ENCODE data around the gene STAB2.

Gene STAB2

DNA sequence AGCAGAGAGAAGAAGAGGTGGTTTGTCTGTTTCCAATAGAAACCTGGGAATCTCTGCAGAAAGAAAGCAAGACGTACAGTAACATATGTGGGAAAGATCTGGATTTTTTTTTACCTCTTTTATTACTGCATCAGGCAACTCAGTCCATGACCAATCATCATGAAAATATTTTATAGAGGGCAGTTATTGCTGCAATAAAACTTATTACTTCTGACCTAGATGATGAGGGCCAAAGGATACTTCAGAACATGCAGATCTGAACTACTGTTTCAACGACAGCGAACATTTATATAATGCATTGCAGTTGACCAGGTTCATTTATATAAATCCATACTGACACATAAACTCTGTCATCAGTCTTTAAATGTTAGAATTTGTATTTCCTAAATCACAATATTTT lies 67.7 kb downstream of the STAB2 start:
- no peak for DNase-seq (ENCODE audit: low read depth)

- no peak for DNase-seq (ENCODE audit: low read depth)
These were observed 69.2 kb downstream of the STAB2 start for GRCh38 chr12:103656291-103656690.

GRCh38 chr12:103657331-103657730 lies 70.3 kb downstream of the STAB2 start:
- no peak for DNase-seq (ENCODE audit: low read depth)

DNA sequence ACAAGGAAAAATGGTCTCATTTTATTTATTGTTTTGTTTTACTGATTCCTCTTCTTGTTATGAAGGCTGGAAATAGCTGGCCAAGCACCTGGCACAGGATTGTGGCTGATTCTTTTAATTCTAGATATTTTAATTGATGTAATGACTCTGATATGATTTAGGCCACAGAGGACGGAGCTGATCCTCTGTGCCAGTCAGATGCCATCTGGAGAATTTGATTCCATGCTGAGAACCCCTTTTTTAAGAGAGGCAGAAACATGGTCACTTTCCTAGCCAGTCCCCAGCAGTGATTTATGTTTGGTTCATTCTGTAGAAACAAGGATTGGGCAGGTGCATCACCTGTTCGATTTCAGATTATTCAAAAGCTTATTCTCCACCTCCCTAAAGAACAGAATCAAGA lies 77.6 kb downstream of the STAB2 start:
- DNase-seq (ENCODE audit: low read depth) = no peak

- no peak for DNase-seq (ENCODE audit: low read depth)
These were observed 78.9 kb downstream of the STAB2 start for GRCh38 chr12:103665971-103666370.

DNA sequence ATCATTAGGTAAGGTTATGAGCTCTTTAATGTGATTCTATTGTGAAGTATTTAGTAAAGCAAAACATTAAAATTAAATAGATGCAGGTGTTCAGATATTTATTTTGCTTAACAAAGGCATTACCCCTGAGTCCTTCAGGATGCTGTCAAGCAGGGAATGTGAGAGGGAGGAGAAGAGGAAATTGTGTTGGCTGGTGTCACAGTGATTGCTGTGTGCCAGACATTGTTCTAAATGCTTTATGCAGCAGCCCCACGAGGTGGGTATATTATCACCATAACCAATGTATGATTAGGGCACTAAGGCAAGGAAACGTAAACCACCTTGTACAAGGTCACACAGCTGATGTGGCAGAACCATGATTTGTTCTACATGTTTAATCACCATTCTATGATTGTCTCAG lies 80.1 kb downstream of the STAB2 start:
- no peak for DNase-seq (ENCODE audit: low read depth)

- DNase-seq (ENCODE audit: low read depth) = no peak
These were observed 81.4 kb downstream of the STAB2 start for GRCh38 chr12:103668520-103668919.

- no peak for DNase-seq (ENCODE audit: low read depth)
These were observed 84.3 kb downstream of the STAB2 start for GRCh38 chr12:103671367-103671766.

DNA sequence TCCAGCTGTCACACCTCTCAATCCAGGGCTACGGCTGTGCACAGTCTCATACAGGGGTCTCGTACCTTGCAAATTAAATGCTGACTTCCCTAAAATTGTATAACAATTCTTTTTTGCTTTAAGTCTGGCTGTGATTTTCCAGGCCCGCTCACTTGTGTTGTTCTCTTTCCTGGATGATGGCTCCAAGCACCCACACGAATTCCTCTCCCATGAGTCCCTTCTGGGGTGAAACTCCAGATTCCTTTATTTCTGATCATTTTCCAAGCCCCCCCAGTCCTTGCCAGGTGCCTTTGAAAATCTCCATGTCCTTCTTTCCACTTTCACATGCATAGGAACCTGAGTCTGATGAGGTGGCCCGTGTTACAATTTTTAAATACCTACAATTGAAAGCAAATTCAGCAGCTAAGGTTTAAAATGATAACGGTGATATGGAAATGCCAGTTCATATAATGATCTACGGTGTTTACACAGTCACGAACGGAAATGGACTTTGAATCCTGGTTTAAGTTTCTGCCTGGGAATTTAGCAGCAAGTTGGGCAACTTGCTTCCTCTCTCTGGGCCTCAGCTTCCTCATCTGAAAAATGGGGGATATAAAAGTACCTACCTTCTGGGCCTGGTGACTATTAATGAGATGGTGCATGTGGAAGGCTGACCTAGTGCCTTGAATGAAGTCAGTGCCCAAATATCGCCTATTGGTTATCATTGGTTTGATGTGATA lies 85.5 kb downstream of the STAB2 start:
- DNase-seq (ENCODE audit: low read depth) = no peak

- no peak for DNase-seq (ENCODE audit: low read depth)
These were observed 86.4 kb downstream of the STAB2 start for GRCh38 chr12:103673487-103673886.

- DNase-seq (ENCODE audit: low read depth) = no peak
These were observed 86.9 kb downstream of the STAB2 start for GRCh38 chr12:103673891-103674375.

DNA sequence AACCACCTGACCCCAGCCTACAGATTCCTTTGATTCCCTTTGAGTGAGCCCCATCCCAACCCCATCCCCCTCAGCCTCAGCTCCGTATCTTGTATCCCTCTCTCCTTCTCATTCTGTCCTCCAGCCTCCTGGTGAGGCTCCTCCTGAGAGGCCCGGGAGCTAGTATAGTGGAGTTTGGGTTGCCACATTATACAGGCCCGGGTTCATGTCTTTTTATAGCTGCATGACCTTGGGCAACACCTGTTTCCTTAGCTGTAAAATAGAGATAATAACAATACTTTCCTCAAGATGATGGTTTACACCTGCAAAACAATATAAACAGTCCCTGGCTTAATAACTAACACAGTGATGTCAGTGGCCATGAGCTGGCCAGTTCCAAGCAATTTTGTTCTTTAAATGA lies 89.8 kb downstream of the STAB2 start:
- DNase-seq (ENCODE audit: low read depth) = no peak

GRCh38 chr12:103677341-103677740 lies 90.3 kb downstream of the STAB2 start:
- no peak for DNase-seq (ENCODE audit: low read depth)

- DNase-seq (ENCODE audit: low read depth) = no peak
These were observed 90.8 kb downstream of the STAB2 start for GRCh38 chr12:103677905-103678304.

DNA sequence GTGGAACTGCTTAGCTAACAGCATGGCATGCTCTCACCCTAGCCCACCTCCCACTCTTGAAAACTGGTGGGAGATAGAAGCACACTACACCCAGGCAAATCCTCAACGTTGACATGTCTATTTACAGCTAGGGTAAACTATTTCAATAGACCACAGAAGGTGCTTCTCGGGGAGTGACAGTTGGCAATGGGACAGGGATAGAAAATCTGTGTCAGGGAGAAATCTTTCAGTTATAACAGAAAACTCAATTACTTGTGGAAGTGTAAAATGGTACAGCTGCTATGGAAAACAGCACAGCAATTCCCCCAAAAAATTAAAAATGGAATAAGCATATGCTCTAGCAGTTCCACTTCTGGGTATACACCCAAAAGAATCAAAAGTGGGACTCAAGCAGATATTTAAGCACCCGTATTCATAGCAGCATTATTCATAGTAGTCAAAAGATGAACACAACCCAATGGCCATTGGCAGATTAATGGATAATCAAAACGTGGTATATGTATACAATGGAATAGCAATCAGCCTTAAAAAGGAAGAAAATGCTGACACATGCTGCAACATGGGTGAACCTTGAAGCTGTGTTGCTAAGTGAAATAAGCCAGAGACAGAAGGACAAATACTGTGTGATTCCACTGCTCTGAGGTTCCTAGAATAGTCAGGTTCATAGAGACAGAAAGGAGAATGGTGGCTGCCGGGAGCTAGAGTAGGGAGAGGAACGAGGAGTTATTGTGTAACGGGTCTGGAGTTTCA lies 92.5 kb downstream of the STAB2 start:
- DNase-seq (ENCODE audit: low read depth) = no peak

DNA sequence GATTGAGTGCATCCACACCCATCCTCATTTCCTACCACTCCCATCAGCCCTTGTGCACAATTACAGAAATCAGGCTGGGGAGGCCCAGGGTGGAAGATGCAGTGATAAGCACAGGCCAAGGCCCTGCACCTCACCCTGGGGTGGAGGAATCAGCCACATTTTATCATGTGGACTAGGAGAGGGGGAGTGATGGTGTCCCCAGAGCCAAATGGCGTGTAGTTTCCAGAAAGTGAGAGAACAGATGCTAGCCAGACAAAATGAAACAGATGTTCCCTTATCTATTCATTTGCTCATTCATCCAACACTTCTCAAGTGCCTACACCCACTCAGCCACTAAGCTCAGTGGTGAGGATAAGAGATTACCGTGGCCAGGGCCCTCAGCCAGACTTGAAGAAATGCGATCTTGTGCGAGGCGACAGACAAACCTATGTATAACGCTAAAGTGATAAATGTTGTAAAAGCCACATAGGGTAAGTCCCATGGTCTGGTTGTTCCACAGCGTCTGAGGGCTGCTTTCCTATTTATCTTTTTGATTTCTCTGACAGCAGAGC lies 93.6 kb downstream of the STAB2 start:
- DNase-seq (ENCODE audit: low read depth) = no peak

DNA sequence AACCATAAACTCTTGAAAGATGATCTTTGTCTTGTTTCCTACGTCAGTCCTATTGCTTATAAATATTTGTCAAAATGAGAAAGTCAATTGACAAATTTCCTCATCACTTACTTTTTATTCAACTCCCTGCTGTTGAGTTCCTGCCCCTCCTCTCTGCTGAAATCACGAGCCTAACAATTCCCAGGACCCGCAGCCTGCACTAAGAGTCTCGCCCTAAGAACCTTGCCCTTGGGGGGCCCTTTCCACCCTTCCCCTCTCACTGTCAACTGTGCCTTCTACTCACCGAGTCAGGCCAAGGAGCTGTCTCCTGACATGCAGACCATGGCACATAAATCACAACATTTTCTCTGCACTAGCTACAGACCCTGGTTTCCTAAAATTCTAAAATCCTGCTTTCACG lies 99.0 kb downstream of the STAB2 start:
- DNase-seq (ENCODE audit: low read depth) = no peak

DNA sequence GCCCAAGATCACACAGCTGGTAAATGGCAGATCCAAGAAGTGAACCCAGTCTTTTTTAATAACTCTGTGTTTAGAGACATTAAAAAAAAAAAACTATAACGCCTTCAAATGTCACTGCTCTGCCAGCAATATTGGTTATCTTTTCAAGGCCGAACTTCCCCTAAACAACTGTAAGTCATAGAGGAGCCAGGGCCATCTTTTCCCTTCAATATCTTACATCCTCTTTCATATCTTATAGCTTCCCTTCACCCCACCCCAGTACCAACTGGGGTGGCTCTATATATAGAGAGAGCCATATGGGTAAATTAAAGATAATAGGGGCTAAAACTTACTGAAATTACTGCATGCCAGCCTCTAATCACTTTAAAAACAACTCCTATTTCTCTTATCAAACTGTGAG lies 100.2 kb downstream of the STAB2 start:
- DNase-seq (ENCODE audit: low read depth) = no peak

GRCh38 chr12:103688376-103689063 lies 101.4 kb downstream of the STAB2 start:
- DNase-seq (ENCODE audit: low read depth) = no peak

GRCh38 chr12:103690426-103690825 lies 103.4 kb downstream of the STAB2 start:
- DNase-seq (ENCODE audit: low read depth) = no peak

DNA sequence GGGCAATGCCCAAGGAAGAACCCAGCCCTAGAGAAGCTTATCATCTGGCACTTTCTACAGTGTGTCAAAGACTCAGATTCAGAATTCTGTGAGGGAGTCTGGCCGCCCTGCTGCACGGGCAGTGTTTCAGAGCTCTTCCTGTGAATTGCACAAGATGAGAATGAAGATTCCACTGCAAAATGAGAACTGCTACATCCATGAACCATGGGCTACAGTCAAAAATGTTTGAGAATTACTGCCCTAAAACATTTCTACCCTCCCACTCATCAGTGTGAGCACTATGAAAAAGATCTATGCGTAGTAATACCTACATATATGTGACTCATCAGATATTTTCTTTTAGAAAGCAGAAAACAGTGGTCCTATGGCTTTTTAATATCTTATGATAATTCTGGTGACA lies 104.0 kb downstream of the STAB2 start:
- no peak for DNase-seq (ENCODE audit: low read depth)

DNA sequence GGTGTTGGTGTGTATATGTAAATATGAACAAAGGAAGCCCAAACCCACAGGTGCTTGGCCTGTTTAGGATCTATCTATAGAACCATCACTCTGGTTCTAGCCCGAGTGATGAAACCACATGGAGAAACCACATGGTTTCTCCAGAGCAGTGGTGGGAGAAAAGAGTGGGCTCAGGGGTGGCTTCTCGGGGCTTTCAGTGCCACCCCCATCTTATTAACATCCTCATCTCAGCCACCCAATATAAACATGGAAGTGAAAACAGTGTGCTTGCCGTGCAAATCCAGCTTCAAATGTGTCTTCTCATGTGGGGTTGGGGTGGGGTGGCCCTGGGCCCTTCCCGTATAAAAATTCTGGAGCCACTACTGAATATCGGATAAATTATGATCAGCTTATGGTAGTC lies 109.0 kb downstream of the STAB2 start:
- DNase-seq (ENCODE audit: low read depth) = no peak

Measured in stimulated activated CD8-positive, alpha-beta memory T cell treated with anti-CD3 and anti-CD28 coated beads, Interleukin-4, amount 100 ng/mL, for 24 hours (primary cell).